ENCODE data around the gene GRHL3. TPM values are rescaled to one million over a fixed set of nuclear protein-coding genes. Genes with fewer than 3 reads are reported as not detected.
A peak's percentile ranks its signal among the peaks of the same experiment; 100 is the strongest.

Gene GRHL3
- total RNA-seq, 1 donor from 2014 or later = 2.1 TPM

- Mint-ChIP-seq H3K27ac (ENCODE audit: unreplicated experiment) (no peak overlapping the region), H3K4me3 (ENCODE audit: unreplicated experiment) (no peak overlapping the region), H3K36me3 (ENCODE audit: low read depth, unreplicated experiment) (no peaks in the 10 kb centered on the region), H3K9me3 (ENCODE audit: unreplicated experiment) (no peaks in the 10 kb centered on the region), H3K27me3 (ENCODE audit: unreplicated experiment) (peaks cover 2% of the 10 kb centered on the region), H3K4me1 (ENCODE audit: unreplicated experiment) (peaks cover 18% of the 10 kb centered on the region)
- no peak for DNase-seq (ENCODE audit: low spot score)
- TF ChIP-seq, protein P1, sequence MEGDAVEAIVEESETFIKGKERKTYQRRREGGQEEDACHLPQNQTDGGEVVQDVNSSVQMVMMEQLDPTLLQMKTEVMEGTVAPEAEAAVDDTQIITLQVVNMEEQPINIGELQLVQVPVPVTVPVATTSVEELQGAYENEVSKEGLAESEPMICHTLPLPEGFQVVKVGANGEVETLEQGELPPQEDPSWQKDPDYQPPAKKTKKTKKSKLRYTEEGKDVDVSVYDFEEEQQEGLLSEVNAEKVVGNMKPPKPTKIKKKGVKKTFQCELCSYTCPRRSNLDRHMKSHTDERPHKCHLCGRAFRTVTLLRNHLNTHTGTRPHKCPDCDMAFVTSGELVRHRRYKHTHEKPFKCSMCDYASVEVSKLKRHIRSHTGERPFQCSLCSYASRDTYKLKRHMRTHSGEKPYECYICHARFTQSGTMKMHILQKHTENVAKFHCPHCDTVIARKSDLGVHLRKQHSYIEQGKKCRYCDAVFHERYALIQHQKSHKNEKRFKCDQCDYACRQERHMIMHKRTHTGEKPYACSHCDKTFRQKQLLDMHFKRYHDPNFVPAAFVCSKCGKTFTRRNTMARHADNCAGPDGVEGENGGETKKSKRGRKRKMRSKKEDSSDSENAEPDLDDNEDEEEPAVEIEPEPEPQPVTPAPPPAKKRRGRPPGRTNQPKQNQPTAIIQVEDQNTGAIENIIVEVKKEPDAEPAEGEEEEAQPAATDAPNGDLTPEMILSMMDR (IDR thresholded peaks at IDR 0.05; ENCODE audit: unreplicated experiment) = no peak
Measured at GRCh38 chr1:24288479-24288878, 30.7 kb upstream of the GRHL3 start.

- H3K27ac Mint-ChIP-seq (ENCODE audit: unreplicated experiment) = no peak overlapping the region
- DNase-seq (ENCODE audit: low spot score) = no peak
- peaks cover 14% of the 10 kb centered on the region for H3K4me1 Mint-ChIP-seq (ENCODE audit: unreplicated experiment)
- no peaks in the 10 kb centered on the region for H3K9me3 Mint-ChIP-seq (ENCODE audit: unreplicated experiment)
- TF ChIP-seq, protein P1 (IDR thresholded peaks at IDR 0.05; ENCODE audit: unreplicated experiment) = no peak
- H3K36me3 Mint-ChIP-seq (ENCODE audit: low read depth, unreplicated experiment) = no peaks in the 10 kb centered on the region
- H3K4me3 Mint-ChIP-seq (ENCODE audit: unreplicated experiment) = no peak overlapping the region
- peaks cover 2% of the 10 kb centered on the region for H3K27me3 Mint-ChIP-seq (ENCODE audit: unreplicated experiment)
Measured at GRCh38 chr1:24289937-24290595, 29.1 kb upstream of the GRHL3 start.

DNA sequence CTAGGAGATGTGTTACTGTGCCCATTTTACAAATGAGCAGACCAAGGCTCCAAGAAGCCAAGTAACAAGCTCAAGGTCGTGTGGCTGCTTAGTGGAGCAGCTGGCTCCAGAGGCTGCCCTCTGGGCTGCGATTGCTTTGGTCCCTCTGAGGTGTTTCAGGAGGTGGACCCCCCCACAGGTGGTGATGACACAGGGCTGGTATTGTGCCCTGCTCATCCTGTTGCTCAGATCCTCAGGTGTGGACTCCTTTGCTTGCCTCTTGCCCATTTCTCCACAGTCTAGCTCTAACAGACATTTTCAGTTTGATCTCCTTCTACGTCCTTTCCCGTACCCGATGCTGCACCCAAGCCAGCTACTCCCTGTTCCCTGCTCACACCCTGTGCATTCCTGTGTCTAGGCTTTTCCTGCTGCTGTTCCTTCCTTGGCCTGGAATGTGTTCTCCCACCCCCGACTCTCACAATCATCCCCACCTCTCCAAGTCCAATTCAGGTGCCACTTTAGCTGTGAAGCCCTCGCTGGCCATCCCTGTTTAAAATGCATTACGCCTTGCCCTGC lies 28.1 kb upstream of the GRHL3 start:
- Mint-ChIP-seq H3K9me3 (ENCODE audit: unreplicated experiment) (no peaks in the 10 kb centered on the region), H3K4me3 (ENCODE audit: unreplicated experiment) (no peak overlapping the region), H3K4me1 (ENCODE audit: unreplicated experiment) (peaks cover 21% of the 10 kb centered on the region), H3K27ac (ENCODE audit: unreplicated experiment) (peak overlapping the region; percentile 23), H3K36me3 (ENCODE audit: low read depth, unreplicated experiment) (no peaks in the 10 kb centered on the region), H3K27me3 (ENCODE audit: unreplicated experiment) (no peaks in the 10 kb centered on the region)
- TF ChIP-seq, protein P1 (IDR thresholded peaks at IDR 0.05; ENCODE audit: unreplicated experiment) = no peak
- DNase-seq (ENCODE audit: low spot score) = no peak

- H3K9me3 Mint-ChIP-seq (ENCODE audit: unreplicated experiment) = no peaks in the 10 kb centered on the region
Measured at GRCh38 chr1:24292103-24292502, 27.1 kb upstream of the GRHL3 start.

GRCh38 chr1:24292887-24293286 lies 26.3 kb upstream of the GRHL3 start:
- TF ChIP-seq, protein P1 (IDR thresholded peaks at IDR 0.05; ENCODE audit: unreplicated experiment) = no peak
- no peak overlapping the region for H3K4me3 Mint-ChIP-seq (ENCODE audit: unreplicated experiment)
- peaks cover 21% of the 10 kb centered on the region for H3K4me1 Mint-ChIP-seq (ENCODE audit: unreplicated experiment)
- H3K36me3 Mint-ChIP-seq (ENCODE audit: low read depth, unreplicated experiment) = no peaks in the 10 kb centered on the region
- no peaks in the 10 kb centered on the region for H3K27me3 Mint-ChIP-seq (ENCODE audit: unreplicated experiment)
- H3K27ac Mint-ChIP-seq (ENCODE audit: unreplicated experiment) = no peak overlapping the region
- no peaks in the 10 kb centered on the region for H3K9me3 Mint-ChIP-seq (ENCODE audit: unreplicated experiment)
- no peak for DNase-seq (ENCODE audit: low spot score)

More at GRCh38 chr1:24292103-24292502, 27.1 kb upstream of the GRHL3 start:
- TF ChIP-seq, protein P1 (IDR thresholded peaks at IDR 0.05; ENCODE audit: unreplicated experiment) = no peak
- DNase-seq (ENCODE audit: low spot score) = no peak
- H3K4me3 Mint-ChIP-seq (ENCODE audit: unreplicated experiment) = no peak overlapping the region
- no peak overlapping the region for H3K27ac Mint-ChIP-seq (ENCODE audit: unreplicated experiment)
- no peaks in the 10 kb centered on the region for H3K27me3 Mint-ChIP-seq (ENCODE audit: unreplicated experiment)
- H3K4me1 Mint-ChIP-seq (ENCODE audit: unreplicated experiment) = peaks cover 21% of the 10 kb centered on the region
- no peaks in the 10 kb centered on the region for H3K36me3 Mint-ChIP-seq (ENCODE audit: low read depth, unreplicated experiment)
